ENCODE results near the gene CHCHD3.

The CHCHD3 gene

DNA sequence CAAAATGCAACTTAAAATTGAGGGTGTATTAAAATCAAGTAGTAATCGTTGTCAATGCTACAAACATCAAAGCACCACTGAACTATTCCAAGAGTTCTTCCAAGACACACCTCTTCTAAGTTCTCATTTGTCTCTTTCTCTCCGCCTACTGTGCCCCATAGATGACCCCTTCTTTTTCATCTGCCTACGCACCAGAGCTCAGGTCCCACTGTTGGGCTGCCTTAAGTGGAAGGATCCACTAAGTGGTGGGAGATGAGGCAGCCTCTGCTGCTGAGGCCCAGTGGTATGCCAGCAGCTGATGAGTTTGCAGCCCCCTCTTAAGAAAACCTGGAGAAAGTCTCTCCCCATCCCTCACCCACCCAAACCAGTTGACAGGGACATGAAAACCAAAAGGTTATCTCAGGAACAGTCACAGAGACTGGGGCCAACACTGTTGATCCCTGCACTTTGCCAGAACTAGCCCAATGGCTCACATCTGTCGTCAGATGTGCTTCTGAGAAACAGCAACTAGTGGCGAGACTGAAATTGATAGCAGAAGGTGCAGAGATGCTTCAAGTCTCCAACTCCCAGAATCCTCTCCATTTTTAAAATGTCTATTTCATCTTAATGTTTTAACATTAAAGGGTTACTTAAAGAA is 88.4 kb downstream of the CHCHD3 start:
- DNase-seq (ENCODE audit: low read depth): no peak
- TF ChIP-seq, protein P1, sequence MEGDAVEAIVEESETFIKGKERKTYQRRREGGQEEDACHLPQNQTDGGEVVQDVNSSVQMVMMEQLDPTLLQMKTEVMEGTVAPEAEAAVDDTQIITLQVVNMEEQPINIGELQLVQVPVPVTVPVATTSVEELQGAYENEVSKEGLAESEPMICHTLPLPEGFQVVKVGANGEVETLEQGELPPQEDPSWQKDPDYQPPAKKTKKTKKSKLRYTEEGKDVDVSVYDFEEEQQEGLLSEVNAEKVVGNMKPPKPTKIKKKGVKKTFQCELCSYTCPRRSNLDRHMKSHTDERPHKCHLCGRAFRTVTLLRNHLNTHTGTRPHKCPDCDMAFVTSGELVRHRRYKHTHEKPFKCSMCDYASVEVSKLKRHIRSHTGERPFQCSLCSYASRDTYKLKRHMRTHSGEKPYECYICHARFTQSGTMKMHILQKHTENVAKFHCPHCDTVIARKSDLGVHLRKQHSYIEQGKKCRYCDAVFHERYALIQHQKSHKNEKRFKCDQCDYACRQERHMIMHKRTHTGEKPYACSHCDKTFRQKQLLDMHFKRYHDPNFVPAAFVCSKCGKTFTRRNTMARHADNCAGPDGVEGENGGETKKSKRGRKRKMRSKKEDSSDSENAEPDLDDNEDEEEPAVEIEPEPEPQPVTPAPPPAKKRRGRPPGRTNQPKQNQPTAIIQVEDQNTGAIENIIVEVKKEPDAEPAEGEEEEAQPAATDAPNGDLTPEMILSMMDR (IDR thresholded peaks at IDR 0.05; ENCODE audit: control insufficient read depth, extremely low read depth, insufficient read depth): no peak
- H3K4me3 ChIP-seq (ENCODE audit: low read depth, low read length): no peak overlapping the region

DNA sequence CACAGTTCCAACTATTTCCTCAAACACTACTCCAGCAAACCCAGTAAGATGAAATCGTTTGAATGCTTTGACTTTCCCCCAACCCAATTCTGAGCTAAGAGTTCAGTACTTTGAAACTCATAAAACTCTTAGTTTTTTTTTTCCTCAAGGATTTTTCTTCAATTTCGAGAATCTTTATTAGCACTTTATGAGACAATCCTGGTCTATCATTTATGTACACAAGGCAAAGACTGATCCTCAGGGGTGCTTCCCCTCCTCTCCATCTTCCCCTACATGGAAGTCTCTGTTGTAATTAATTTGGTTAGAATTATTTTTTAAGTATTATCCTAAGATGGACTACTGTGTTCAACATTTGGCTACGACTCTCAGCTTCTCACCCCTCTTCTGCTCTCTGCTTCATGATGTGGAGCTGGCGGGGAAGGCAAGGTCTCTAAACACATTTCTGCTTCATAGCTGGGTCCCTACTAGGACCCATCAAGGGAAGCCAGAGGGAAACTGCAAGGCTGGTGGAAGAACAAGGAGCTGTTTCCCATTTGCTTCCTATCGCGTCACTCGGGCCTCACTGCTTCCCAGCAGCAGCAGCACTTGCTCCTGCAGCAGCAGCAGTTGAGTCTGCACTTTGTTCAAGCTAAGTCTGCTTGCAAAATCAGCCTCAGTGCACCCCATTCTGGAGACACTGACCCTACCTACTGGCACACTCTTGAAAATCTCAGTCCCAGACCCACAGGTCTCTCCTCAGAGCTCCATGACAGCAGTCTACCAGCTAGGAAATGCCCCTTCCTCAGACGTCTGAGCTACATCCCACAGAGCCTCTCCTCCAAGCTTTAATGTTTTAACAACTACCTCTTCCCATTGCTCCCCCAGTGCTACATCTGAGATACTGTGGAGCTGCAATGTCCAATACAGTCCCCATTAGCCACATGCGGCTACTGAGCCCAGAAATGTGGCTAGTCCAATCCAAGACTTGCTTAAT is 90.0 kb downstream of the CHCHD3 start:
- TF ChIP-seq, protein P1 (IDR thresholded peaks at IDR 0.05; ENCODE audit: control insufficient read depth, extremely low read depth, insufficient read depth): no peak
- DNase-seq (ENCODE audit: low read depth): no peak

DNA sequence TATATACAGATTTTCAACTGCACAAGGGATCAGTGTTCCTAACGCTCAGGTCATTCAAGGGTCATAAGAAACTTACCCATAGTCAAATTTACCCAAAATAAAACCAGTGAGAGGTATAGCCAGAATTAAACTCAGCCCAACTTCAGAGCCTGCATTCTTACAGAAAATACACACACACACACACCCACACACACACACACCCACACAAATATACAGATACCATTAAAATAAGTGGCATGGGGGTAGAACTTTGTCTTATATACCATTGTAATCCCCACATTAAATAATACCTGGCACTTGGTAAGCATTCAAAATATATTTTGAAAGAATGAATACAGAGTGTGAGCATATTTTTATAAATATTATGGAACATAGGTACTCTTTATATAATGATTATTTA is 93.8 kb downstream of the CHCHD3 start:
- no peak overlapping the region for H3K4me3 ChIP-seq (ENCODE audit: low read depth, low read length)
- TF ChIP-seq, protein P1 (IDR thresholded peaks at IDR 0.05; ENCODE audit: control insufficient read depth, extremely low read depth, insufficient read depth): no peak
- no peak for DNase-seq (ENCODE audit: low read depth)

More for the DNA sequence above, 90.0 kb downstream of the CHCHD3 start:
- no peak overlapping the region for H3K4me3 ChIP-seq (ENCODE audit: low read depth, low read length)

DNA sequence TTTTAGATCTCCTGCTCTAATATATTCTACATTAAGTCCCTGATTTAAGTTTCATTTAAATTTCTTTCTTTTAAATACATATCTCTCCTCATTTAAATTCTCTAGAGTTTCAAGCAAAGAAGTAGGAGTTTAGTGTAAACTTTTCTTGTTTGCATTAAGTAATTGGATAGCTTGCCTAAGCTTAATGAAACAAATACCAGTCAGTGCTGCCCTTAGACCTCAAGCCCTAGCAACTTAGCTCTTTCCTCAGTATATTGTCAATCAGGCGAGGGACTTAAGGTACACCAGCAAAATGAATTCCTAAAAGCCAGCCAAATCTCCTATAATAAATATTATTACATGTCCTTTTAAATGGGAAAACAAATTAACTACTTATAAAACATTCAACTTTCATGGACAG is 101.5 kb downstream of the CHCHD3 start:
- peak; percentile 4 for DNase-seq (ENCODE audit: low read depth)
- TF ChIP-seq, protein P1 (IDR thresholded peaks at IDR 0.05; ENCODE audit: control insufficient read depth, extremely low read depth, insufficient read depth): no peak
- no peak overlapping the region for H3K4me3 ChIP-seq (ENCODE audit: low read depth, low read length)

DNA sequence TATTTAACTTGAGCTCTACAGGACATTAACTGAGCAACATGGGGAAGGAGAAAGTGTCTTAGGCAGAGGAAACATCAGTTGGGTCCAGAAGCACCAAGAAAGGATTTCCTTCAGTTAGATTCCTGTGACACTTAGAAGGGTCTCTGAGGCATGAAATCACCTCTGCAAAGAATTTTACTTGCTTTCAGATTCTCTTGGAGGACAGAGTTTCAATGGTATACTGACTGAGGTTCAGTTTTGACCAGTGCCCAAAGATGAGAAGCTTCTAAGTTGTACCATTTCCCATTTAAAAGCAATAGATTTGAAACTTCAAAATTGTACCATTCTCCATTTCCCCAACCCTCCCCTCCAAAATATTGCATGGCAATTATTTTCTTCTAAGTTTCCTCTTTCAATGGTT is 102.4 kb downstream of the CHCHD3 start:
- TF ChIP-seq, protein P1 (IDR thresholded peaks at IDR 0.05; ENCODE audit: control insufficient read depth, extremely low read depth, insufficient read depth): no peak
- H3K4me3 ChIP-seq (ENCODE audit: low read depth, low read length): no peak overlapping the region
- DNase-seq (ENCODE audit: low read depth): no peak

DNA sequence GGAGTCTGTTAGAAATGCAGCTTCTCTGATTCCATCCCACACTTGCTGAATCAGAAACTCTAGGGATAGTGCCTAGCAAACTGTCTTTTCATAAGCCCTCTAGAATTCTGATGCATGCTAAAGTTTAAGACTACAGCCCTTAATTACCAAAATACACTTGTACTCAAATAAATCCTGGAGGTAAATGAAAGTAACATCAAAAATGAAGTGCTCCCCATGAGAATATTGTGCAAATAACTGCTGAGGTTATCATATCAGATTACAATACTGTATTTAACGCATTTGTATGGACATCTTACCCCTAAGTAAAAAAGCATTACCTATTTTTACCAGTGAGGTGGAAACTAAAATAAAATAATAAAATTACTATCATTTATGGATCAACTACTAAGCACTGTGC is 104.7 kb downstream of the CHCHD3 start:
- DNase-seq (ENCODE audit: low read depth): no peak
- no peak overlapping the region for H3K4me3 ChIP-seq (ENCODE audit: low read depth, low read length)
- TF ChIP-seq, protein P1 (IDR thresholded peaks at IDR 0.05; ENCODE audit: control insufficient read depth, extremely low read depth, insufficient read depth): no peak

Data from LNCaP clone FGC (cell line).